A549 (cell line): Measurements from ENCODE around the gene BNC1.

Source experiments
- CBX8 ChIP-seq: fragments of 200-600 bp; sonication (generic); IDR thresholded peaks from 2 replicates; pipeline ENCODE4 v1.6.1; 2016
- CHD2 ChIP-seq: fragments of 150-350 bp; IDR thresholded peaks from 2 replicates; pipeline ENCODE4 v1.6.1; 2014; ENCODE audit warnings: low read length; ENCODE audit not compliant: partially characterized antibody
- CTCF ChIP-seq: fragments of >200 bp; sonication (Bioruptor Twin); formaldehyde crosslinking; IDR thresholded peaks from 3 replicates; pipeline ENCODE4 v1.5.1; 2016
- HOXA7 ChIP-seq: fragments of 250-450 bp; sonication (Bioruptor Pico); IDR thresholded peaks from 2 replicates; pipeline ENCODE4 v1.5.0; 2020; ENCODE audit warnings: mild to moderate bottlenecking, moderate library complexity
- JUNB ChIP-seq: fragments of >200 bp; sonication (Bioruptor Twin); formaldehyde crosslinking; IDR thresholded peaks from 2 replicates; pipeline ENCODE4 v1.6.1; 2016

GRCh38 chr15:83283813-83284558, 478 bp downstream of the BNC1 start:
- no peak for TF ChIP-seq CHD2
- TF ChIP-seq HOXA7 (CRISPR knock-in tag): no peak
- no peak for TF ChIP-seq CTCF
- TF ChIP-seq CBX8: no peak
- no peak for TF ChIP-seq JUNB
